Measurements from ENCODE around the gene AFF3.

Gene AFF3

GRCh38 chr2:99918389-99918788, 224.0 kb downstream of the AFF3 start:
- no peak for DNase-seq

- DNase-seq, result no peak
These were observed 227.2 kb downstream of the AFF3 start for GRCh38 chr2:99915108-99915675.

GRCh38 chr2:99911736-99912135, 230.7 kb downstream of the AFF3 start:
- DNase-seq, result no peak

- DNase-seq, result no peak
These were observed 231.5 kb downstream of the AFF3 start for GRCh38 chr2:99910902-99911301.

- no peak for DNase-seq
These were observed 236.8 kb downstream of the AFF3 start for GRCh38 chr2:99905636-99906035.

GRCh38 chr2:99905025-99905424, 237.4 kb downstream of the AFF3 start:
- no peak for DNase-seq

- DNase-seq, result no peak
These were observed 238.4 kb downstream of the AFF3 start for GRCh38 chr2:99903981-99904380.

GRCh38 chr2:99900556-99900955, 241.8 kb downstream of the AFF3 start:
- DNase-seq, result no peak

GRCh38 chr2:99899882-99900281, 242.5 kb downstream of the AFF3 start:
- DNase-seq, result no peak

GRCh38 chr2:99899058-99899855, 243.1 kb downstream of the AFF3 start:
- DNase-seq, result no peak

GRCh38 chr2:99898336-99899048, 243.9 kb downstream of the AFF3 start:
- no peak for DNase-seq

- no peak for DNase-seq
These were observed 251.0 kb downstream of the AFF3 start for GRCh38 chr2:99891428-99891780.

GRCh38 chr2:99890568-99891427, 251.6 kb downstream of the AFF3 start:
- no peak for DNase-seq

GRCh38 chr2:99888617-99889016, 253.8 kb downstream of the AFF3 start:
- no peak for DNase-seq

- DNase-seq, result no peak
These were observed 256.0 kb downstream of the AFF3 start for GRCh38 chr2:99886418-99886817.

- no peak for DNase-seq
These were observed 259.0 kb downstream of the AFF3 start for GRCh38 chr2:99883358-99883757.

- no peak for DNase-seq
These were observed 260.3 kb downstream of the AFF3 start for GRCh38 chr2:99881901-99882591.

- no peak for DNase-seq
These were observed 261.5 kb downstream of the AFF3 start for GRCh38 chr2:99880964-99881294.

GRCh38 chr2:99880148-99880963, 262.0 kb downstream of the AFF3 start:
- DNase-seq, result no peak

- DNase-seq, result no peak
These were observed 262.9 kb downstream of the AFF3 start for GRCh38 chr2:99879481-99879880.

GRCh38 chr2:99878581-99879350, 263.6 kb downstream of the AFF3 start:
- DNase-seq, result no peak
